Measurements from ENCODE around the gene TNS3.

The TNS3 gene

DNA sequence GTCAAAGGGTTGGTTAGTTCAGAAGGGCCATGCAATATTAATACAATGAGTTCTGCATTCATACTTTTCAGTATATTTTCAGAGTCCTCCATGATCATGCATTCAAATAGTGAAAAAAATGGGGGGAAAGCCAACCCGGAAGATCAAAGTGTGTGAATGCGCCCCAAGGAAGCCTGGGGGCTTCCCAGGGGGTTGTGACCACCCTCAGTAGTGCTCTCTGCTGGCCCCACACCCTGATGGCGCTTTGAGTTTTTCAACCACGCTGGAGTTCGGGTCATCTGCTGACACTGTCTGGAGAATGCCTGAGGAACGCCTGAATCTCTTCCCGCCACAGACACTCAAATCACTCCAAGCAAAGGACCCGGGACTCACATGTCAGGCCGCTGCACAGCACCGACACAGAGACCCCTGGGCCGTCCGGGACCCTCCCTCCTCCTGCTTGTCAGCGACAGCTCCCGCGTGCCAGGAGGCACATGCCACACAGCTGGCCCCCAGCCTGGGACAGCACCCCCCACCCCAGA lies 1.0 kb downstream of the TNS3 start:
- peak; percentile 40 for DNase-seq

DNA sequence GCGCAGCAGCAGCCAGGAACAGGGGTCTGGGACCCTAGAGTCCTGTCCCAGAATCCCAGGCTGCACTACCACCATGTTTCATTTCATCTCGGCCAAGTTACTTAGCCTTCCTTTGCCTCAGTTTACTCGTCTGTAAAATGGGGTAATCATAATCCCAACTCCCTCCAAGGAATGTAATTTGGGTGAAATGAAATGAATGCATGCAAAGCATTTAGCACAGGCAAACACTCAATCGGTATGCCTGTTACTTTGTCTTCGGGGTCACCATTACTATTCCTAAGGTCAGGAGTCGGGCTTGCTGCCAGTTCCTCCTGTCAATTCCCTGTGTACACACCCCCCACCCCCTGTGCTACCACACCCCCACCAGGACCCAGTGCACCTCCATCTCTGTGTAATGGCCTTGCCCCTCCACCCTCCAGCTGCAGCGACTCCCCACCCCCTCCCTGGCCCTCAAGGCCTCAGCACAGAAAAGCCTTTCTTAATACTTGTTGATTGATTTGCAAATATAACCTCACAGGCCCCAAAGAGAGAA lies 1.7 kb downstream of the TNS3 start:
- DNase-seq: no peak

DNA sequence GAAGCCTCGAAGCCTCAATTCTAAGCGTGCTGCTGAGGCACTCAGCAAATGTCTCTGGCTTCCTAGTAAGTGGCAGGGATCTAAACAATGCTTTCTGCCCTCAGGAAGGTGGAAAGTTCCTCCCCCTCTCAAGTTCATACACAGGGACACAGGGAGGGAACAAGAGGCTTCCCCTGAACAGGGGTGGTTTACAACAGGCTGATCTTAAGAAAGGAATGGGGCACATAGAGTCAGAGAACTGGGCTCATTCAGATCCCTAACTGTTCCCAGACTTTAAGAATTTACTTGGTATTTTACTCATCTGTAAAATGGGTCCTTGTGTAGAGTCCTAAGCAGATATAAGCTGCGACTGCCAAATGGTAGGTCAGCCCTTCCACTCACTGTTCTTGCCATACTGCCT lies 2.5 kb downstream of the TNS3 start:
- no peak for DNase-seq

DNA sequence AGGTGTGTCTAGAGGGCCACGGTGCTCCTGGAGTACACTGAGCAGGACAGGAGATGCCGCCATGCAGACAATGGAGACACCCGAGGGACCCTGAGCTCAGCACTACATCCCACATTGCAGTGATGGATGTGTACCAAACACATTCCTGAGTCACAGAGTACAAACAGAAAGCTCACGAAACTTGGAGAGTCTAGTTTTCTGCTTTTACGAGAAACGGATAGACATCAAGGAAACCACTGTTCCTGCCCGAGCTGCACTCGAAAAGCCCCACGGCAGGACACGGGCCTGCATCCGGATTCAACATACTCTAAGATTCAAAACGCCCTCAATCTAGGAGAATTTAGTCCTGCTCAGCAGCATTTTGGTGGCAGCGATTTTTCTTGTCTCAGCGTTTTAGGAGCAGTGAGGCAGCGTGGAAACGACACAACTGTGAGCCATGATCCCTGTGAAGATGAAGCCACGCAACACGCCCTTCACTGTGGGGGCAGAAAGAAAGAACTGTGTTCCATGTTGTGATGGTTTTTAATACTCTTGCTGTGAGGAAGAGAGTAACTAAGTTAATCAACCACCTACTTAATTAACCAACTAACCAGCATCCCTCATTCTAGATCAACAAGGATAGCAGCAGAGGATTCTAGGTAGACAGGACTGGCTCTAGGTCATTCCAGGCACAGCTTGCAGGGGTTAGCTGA lies 3.2 kb downstream of the TNS3 start:
- no peak for DNase-seq

DNA sequence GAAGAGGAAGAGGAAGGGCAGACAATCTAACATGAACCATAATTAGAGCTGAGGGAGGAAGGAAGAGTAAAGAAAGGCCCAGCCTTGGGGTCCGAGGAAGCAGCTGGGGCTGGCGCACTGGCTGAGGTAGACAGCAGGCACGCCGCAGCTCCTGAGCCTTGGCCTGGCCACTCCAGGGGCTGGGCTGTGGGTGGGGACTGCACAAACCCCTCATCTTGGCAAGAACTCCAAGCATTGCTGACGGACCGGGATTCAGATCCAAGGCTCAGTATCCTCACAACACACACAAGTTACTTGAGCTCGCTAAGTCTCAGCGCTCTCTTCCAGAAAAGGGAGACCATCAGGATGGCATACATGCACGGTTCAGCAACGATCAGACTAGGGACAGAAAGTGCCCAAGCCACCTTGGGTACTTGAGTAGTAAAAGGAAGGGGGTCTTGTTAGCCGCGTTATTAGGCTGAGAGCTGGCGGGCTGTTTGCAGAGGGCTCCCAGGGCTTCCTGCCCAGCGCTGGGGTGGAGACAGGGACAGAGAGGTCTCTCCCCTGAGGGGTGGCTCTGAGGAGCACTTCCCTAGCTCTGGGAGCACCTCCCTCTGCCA lies 4.5 kb downstream of the TNS3 start:
- DNase-seq: no peak

DNA sequence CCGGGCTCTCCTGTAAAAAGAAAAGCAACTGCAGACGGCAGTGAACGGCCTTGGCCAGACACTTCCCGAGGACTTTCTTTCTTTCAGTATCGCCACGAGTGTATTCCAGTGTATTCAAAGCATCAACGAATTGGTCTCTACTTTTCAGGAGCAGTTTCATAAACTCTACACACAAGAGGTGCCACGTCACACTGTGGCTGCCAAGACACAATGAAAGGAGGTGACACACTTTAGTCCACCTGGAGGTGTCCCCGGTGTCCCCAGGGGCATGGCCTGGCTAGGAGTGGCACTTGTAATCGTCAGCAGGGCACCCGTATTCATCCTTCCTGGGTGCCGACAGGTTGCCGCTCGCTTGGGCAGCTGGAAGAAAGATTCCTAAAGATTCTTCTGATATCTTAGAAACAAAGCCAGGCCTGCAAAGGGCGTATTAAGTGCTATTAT lies 5.0 kb downstream of the TNS3 start:
- DNase-seq: no peak

DNA sequence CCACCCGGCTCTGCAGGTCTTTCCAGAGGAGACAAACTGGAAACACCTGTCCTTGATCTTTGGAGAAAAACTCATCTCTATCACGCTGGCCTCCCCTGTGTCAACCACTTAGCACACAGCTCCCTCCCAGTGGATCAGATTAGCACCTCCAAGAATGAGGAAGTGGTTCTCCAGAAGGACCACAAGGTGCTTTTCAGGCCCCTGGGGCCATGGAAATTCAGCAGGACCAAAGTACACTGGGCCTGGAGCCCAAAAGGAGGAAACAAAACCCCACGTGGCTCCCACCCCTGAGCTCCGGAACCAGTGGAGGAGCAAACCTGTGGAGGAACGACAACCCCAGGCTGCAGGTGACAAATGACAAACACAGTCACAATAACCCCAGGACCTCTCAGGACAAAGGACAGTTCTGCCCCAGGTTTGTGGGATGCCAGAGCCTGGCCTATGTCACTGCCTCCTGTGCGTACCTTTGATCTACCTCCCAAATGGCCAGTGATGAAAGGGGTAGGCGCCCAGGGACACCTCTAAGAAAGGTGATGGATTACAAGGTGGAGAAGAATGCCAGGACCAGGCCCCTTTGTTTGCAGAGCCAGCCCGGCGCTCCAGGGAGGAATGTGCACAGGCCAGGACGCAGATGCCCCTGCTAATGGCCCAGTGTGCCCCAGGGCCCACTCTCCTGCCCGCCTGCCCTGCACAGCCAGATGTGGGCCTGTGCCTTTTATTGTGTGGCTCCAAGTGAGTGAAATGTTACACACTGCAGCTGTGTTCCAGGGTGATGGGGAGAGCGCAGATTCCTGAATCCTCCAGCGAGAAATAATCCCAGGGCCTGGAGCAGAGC lies 5.7 kb downstream of the TNS3 start:
- DNase-seq: no peak

DNA sequence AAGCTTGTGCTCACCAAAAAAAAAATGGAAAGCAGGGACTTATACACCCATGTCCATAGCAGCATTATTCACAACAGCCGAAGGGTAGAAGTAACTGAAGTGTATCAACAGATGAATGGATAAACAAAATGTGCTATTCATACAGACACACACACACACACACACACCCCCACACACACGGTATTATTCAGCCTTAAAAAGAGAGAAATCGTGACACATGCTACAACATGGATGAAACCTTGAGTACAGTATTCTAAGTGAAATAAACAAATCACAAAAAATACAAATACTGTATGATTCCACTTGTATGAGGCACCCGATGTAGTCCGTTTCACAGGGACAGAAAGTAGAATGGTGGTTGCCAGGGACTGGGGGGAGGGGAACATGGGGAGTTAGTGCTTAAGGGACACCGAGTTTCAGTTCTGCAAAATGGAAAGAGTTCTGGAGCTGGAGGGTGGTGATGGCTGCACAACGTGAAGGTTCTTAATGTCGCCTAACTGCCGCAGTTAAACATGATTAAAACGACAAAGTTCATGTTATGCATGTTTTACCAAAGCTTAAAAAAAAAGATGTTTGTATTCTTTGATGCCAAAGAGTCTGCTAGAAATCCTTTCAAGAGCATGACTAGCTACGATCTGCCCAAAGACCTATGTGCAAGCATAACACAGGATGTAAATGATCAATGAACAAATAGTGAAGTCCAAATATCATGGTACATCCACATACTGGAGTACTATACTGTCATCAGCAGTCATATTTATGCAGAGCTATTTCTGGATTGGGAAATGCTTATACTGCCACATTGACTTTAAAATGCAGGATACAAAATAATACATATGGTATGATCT lies 7.2 kb downstream of the TNS3 start:
- DNase-seq: no peak

DNA sequence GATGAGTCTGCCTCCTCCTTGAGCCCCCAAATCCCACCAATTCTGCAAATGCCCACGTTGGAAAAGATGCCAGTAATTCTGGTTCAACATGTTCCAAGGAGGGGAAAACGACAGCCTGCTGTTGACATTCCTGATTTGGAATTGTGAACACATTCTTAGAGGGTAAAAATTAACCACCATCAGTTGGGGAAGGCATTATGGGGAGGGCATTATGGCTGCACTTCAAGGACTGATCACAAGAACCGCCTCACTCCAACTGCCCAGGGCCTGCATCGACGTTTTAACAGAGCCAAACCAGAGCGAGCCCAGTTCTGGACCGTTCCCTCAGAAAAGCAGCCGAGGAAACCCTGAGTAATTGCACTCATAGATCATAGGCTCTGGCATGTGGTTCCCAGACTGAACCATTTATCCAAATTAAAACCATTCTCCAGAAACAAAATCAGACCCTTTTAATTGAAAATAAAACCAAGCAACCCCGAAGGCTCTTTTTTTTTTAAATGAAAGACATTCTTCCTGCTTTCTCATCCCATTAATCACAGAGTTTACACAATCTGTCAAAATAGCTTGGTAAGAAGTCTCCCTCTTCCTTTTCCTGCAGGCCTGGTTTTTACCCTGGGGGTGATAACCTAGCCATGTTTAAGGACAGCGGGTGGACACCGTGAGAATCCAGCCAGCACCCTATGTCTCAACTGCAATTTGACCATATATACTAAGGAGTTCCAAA lies 8.0 kb downstream of the TNS3 start:
- DNase-seq: no peak

DNA sequence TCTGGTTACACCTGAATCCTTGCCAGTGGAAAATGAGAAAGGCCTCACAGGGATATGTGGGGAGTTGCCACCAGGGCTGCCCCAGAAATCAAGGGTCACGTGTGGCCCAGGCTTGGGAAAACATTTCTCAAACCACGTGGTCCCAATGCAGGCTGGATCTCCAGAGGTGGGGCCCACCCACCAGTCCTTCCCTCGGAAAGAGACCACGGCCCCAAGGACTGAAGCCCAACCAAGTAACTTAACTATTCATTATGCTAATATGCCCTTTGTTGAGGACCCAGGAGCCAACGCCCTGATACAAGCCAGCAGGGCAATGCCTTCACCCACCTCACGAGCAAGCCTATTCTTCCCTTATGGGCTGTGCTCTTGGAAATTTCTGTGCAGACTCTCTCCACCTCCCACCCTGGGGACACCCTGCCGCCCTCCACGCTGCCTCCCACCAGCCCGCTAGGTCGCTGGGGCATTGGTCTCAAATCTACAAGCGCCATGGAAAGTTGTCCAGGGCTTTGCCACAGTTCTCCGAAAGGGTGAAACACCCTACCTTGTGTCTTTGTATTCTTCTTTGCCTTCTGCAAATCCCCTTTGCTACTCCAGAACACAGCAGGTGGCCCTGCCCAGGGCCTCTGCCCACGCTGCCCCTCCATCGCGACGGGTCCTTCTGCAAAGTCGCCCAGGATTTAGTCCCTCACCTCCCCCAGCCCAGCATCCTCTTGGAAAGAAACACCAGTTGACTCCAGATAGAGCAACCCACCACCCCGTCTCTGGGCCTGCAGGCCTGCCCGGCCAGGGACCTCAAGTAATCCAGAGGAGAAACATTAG lies 8.8 kb downstream of the TNS3 start:
- no peak for DNase-seq

DNA sequence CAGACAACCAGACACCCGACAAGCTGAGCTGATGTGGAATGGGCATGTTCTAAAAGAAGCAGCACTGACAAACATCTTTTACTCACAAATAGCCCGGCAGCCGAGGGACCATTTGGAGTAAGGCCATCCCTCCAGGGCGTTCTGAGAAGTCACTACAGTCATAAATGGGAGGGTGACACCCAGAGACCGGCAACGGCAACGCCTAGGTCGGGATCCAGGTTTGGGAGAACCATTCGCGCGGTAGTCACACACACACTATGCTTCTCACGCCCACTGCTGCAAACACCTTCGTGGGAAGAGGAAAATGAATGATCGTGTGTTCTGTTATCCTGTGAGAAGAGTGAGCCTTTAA lies 9.8 kb downstream of the TNS3 start:
- DNase-seq: no peak

DNA sequence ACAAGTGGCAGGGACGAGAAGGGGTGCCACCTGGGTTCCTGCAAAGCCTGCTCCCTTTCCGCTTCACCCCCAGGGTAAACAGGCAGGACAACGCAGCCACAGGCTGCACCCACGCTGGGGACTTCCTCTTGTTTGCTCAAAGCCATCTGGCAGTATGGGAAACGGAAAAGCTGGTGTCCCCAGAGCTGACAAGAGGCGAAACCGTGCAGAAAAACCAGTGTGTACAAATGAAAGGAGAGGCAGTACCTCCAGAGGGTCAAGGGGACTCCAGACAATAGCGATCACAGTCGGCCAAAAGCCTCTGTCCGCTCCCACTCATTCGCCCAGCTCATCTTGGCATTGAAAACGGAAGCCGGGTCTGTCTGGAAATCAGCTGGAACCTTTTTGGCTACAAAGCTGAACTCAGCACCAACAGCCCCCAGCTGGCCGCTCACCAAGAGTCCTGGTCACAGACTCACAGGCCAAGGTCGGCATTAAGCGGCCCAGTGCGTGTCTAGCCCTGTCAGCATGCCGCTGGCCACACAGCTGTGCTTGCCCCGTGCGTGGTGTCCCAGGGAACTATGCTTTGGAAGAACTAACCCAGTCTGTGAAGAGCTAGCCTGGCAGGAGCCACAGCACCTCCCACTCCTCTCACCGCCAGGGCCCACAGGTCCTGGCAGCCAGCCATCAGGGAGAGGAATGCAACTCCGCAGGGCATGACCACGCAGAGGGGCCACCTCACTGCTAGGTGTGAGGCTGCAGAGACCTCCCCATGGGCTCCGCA lies 10.4 kb downstream of the TNS3 start:
- peak; percentile 81 for DNase-seq

DNA sequence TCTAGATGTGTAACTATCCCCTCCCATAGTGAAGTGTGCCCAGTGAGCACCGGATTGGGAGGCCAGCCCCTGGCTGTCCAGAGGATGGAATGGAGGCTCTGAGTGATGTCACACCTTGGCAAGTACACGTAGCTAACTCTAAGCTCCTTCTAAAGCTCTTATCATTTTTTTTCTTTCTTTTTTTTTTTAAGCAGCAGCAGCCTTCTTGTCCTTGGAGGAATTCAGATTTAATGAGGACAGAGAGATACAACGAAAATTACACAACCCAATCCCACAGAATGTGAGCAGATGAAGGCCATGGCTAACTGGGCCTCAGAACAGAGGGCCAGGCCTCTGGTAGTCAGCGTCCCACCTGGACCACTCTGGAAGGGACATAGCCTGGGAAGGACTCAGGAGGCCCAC lies 11.3 kb downstream of the TNS3 start:
- DNase-seq: peak; percentile 24

DNA sequence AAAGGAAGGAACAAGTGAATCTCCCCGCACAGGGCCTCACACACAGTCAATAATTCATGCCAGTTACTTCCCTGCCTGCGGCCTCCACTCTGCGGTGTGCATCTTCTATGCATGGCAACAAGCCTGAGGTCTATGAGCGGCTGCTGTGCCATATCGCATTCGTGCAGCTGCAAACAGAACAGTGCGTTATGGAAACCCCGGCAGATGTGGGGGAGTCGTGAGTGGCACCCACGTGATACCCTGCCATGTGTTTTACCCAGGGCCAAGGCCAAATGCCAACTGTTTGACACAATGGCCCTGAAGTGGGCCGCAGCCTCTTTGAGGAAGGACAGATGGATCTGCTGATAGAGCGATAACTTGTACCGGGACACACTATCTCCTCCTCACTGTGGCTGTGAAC lies 13.4 kb downstream of the TNS3 start:
- no peak for DNase-seq

DNA sequence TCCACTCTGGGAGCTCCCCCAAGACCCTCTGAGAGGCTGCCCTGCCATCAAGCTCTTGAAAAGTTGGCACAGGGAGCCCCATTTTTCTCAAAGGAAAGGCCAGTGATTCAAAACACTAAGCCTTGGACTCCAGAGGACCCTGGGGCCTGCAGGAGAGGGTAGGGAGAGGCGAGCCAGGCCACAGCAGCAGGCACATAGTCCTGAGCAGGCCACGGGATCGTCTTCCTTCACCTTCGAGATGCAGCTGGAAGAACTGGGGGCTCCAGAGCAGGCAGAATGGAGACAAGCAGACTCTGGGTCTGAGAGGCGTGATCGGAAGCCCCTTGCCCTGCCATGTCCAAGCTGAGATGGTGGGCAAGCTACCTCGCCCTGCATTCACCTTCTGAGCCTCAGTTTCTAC lies 13.9 kb downstream of the TNS3 start:
- no peak for DNase-seq

DNA sequence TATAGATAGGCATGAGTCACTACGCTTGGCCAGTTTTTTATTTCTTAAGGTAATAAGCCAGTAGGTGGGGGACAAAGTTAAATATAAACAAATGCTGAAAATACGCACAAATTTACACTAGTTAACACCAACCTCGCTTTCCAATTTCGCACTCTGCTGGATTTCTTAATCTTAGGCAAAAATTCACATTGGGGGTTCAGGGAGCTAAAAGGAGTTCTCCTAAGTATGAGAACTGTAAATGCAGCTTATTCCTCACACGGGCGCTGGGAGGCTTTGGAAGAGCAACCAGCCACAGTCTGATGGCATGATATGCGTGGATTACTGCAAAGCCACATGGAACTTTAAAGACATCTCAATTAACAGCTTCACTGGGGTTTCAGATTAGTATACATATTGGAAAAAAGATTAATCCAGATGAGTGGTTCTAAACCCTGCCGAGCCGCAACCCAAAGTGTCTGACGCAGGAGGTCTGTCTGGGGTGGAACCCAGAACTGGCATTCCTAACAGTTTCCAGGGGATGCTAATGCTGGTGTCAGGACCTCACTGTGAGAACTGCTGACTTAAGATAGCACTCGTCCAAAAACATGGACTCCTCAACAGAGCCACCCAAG lies 16.2 kb downstream of the TNS3 start:
- no peak for DNase-seq

DNA sequence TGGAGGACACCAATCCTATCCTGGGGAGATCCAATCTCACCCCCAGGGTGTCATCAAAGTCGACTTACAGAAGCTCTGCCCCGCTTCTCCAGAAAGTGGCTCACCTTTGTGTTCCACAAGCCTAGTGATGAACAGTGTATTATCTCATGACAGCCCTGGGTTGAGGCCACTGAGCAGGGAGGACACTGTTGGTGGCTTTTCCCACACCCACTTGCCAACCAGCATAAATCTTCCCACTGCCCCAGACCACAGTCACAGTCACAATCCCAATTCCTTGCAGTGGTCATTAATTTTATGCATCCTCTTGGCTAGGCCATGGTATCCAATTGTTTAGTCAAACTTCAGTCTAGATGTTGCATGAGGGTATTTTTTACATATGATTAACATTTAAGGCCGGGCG lies 18.4 kb downstream of the TNS3 start:
- no peak for DNase-seq

DNA sequence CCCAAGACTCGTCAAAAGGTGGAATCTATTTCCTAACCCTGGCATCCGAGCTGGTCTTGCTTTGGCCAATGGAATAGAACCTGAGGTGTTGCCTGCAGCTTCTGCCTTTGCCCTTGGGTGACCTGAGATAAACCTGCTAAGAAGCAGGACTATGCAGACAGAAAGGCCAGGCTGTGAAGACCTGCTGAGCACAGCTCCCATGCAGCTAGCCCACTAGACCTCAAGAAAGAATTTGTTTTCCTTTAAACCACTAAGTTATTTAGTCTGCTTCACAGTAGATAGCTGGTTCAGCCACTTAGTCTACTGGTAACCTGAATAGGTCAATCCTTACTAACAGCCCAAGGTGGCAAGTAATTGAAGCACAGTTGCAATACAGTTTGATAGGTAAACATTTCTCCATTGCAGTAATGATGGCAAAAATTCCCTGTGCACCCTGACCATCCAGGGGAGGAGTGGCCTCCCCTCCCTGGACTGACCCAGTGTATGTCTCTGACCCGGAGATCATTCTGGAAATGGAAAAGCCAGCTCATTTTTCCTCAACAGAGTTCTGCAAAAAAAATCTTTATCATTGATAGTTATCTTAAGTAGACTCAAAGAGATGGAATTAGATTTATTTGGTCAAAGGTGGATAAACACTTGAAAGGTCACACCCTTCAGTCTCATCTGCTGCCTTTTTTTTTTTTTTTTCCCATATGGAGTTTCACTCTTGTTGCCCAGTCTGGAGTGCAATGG lies 20.0 kb downstream of the TNS3 start:
- DNase-seq: no peak
